HG03108 (cell line): Measurements from ENCODE around the gene BMERB1.

ENCODE experiments used
- ATAC-seq: cut with Tn5 transposase; IDR thresholded peaks from one replicate; pipeline ENCODE4 v1.9.1; 2021; ENCODE audit warnings: moderate library complexity; ENCODE audit not compliant: unreplicated experiment

Gene BMERB1

GRCh38 chr16:15493466-15494180 lies 59.2 kb downstream of the BMERB1 start:
- no peak for ATAC-seq

- no peak for ATAC-seq
These were observed 59.8 kb downstream of the BMERB1 start for GRCh38 chr16:15494236-15494635.

GRCh38 chr16:15495898-15496297 lies 61.5 kb downstream of the BMERB1 start:
- no peak for ATAC-seq

- no peak for ATAC-seq
These were observed 64.2 kb downstream of the BMERB1 start for GRCh38 chr16:15498427-15499175.

- no peak for ATAC-seq
These were observed 67.8 kb downstream of the BMERB1 start for GRCh38 chr16:15502041-15502725.

- ATAC-seq, result no peak
These were observed 72.1 kb downstream of the BMERB1 start for GRCh38 chr16:15506441-15506840.

DNA sequence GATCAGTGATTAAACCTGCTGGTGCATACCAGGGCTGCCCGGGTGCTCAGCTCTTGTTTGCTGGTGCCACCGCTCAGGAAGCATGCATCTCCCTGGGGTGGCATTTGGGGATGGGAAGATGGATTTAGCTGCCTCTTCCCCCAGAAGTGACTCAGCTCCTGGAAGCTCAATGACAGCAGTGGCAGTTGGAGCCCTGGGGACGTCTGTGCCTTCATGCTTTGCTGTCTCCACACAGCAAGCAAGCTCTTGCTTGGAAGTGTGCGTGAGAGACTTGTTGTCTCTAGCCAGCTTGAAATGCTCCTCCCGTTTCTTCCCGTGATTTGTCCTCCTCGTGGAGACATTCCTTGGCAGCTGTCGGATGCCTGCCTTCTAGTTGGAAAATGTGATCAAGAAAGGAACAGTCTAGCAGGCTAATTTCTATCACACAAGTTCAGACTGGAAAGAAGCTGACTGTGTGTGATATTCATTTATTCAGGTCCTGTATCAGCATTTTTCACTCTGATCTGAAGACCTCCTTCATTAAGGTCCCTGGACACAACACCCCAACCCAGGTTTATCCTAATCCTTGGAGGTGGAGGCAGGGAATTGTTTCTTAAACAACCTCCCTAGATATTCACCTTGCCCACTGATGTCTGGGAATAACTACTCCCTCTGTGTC lies 73.0 kb downstream of the BMERB1 start:
- no peak for ATAC-seq

DNA sequence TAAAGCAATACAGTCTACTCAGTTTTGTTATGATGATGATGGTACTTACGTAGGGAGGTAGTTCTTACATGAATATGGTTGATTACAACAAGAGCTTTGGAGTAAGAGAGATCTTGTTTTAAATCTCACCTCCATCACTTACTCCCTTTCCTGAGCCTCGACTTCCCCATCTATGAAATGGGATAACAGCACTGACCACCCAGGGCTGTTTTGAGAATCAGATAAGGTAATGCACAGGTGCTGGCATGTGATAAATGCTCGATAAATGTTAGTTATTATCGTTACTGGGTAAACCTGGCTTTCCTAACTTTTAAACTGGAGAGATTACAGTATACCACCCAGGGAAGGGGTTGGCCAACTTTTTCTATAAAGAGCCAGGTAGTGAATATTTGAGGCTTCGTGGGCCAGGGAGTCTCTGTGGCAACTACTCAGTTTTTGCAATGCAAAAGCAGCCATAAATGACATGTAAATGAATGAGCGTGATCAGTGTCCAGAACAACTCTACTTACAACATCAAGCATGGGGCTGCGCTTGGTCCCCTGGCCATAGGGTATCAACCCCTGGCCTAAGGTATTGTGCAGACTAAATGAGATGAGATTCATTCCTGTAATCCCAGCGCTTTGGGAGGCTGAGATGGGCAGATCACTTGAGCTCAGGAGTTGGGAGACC lies 73.7 kb downstream of the BMERB1 start:
- ATAC-seq, result no peak

GRCh38 chr16:15509051-15509592 lies 74.7 kb downstream of the BMERB1 start:
- no peak for ATAC-seq

DNA sequence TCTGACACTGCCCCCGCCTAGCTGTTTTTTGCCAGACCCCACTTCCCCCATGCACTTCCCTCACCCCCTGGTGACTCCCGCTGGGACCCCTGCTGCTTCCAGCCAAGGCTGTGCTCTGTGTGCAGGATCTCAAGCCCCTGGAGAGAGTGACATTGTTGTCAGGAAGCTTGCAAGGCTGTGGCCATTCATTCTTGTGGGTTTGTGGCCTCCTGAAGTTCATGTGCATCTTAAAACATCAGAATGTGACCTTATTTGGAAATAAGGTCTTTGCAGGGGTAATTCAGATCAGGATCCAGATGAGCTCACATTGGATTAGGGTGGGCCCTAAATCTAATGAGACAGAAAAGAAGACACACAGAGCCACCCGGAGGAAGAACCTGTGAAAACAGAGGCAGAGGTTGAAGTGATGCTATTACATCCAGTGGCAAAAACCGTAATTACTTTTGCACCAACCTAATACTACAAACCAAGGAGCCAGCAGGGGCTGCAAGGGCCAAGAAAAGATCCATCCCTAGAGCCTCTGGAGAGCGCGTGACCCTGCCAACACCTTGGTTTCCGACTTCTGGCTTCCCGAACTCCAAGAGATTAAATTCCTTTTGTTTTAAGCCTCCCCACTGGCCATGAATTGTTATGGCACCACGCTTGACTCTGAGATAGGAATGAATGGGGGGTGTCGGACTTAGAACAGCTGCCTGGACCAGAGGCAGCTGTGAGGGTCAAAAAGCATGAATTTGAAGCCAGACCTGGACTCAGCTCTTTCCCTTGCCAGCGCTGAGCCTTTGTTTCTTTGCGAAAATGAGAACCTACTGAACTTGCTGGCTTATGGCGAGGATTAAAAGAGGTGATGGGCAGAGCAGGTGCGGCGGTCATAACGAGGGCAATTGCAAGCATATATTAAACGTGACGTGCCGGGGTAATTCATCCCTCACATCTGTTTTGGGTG lies 75.5 kb downstream of the BMERB1 start:
- no peak for ATAC-seq

DNA sequence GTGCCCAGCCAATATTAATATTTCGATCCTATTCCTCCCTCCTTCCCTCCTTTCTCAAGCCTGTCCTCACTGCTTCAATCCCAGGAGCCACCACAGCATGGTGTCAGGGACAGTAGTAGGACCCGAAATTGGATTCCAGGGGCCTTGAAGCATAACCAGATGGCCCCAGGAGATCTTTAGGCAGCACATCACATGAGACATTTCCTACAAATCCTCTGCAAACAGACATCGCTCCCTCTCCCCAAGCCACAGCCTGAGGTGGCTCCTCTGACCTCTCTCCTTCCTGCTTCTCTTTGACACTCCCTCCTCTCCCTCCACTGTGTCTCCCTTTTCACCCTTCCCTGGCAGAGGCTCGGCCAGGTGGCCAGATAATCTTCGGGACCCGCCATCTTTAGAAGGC lies 76.6 kb downstream of the BMERB1 start:
- no peak for ATAC-seq

DNA sequence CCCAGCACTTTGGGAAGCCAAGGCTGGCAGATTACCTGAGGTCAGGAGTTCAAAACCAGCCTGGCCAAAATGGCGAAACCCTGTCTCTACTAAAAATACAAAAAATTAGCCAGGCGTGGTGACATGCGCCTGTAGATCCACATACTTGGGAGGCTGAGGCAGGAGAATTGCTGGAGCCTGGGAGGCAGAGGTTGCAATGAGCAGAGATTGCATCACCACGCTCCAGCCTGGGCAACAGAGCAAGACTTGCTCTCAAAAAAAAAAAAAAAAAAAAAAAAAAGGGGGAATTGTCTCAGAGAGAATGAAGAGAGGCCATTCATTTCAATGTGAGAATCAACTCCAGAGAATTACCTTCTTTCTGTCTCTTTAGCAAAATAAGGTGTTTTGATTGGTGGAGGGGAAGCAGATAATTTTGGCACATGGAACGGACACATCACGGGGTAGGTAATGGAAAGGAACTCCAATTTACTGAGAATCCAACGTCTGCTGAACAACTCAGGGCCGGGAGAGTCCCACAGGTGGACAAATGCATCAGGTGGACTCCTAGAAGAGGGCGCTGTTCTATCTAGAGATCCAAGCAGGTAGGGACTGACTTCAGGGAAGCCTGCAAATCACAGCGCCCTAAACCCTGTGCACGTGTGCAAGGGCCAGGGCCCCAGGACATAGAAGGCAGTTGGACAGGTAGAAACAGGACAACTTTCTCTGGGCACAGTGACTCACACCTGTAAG lies 77.5 kb downstream of the BMERB1 start:
- no peak for ATAC-seq

- ATAC-seq, result no peak
These were observed 78.8 kb downstream of the BMERB1 start for GRCh38 chr16:15513156-15513555.

- ATAC-seq, result no peak
These were observed 81.6 kb downstream of the BMERB1 start for GRCh38 chr16:15515992-15516391.

DNA sequence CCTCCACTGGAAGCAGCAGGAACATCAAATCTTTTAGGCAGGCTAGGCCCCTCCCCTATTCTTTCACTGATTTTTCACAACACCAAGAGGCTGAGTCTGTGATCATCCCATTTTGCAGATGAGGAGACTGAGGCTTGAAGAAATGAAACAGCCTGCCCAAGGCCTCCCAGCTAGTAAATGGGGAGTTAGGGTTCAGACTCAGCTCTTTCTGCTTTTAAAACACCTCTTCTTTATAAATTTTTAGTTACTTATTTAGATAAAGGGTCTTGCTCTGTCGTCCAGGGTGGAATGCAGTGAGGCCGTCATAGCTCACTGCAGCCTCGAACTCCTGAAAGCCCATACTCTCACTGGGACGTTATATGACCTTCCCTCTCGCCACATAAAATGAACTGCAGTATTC lies 82.2 kb downstream of the BMERB1 start:
- no peak for ATAC-seq

- ATAC-seq, result no peak
These were observed 83.5 kb downstream of the BMERB1 start for GRCh38 chr16:15517743-15518377.

DNA sequence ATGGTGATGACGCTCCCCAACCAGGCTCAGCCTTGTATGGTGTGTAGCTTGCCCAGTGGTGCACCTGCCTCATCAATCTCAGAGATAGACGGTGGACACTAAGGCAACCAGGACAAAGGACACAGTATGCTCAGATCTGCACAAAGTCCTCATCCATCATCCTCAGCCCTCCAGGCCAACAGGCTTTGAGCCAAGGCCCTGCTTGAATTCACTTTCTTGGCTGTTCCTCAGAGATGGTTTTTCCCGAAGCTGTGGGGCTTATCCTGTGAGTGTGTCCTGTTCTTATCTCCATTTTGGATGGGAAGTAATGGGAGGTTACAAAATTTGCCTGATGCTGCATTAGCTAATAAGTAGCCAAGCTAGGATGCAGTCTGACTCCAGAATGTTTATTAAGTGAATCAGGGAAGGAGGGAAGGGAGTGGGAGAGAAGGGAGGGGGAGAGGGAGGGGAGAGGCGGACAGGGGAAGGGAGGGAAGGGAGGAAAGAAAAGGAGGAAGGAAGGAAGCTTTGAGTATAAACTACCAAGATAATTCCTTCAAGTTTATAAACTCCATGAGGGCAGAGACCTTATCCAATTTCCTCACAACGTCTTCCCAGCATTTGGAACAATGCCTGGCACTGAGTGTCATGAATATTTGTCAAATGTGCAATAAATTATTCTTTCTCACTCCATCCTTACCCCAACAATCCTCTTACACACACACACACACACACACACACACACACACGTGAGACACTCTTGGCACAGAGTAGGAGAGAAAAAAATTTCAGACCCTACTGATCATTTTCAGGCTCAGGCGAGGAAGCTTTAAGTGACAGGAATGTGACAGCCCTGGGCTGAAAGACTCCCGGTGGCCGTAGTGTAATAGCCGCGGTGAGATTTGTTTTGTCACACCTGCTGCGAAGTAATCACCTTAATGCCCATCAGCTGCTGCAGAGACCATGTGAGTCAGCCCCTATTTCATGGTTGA lies 84.3 kb downstream of the BMERB1 start:
- no peak for ATAC-seq
